Nucleus accumbens (tissue), 56 donors: ENCODE results near the gene ZFP36L2.

Experiments
- DNase-seq, 56 donors: peaks; one replicate each; lab custom pipeline; 2025; lab: John Stamatoyannopoulos, UW

Gene ZFP36L2

GRCh38 chr2:43251171-43251731 lies 24.8 kb upstream of the ZFP36L2 start:
- DNase-seq = no peak

DNA sequence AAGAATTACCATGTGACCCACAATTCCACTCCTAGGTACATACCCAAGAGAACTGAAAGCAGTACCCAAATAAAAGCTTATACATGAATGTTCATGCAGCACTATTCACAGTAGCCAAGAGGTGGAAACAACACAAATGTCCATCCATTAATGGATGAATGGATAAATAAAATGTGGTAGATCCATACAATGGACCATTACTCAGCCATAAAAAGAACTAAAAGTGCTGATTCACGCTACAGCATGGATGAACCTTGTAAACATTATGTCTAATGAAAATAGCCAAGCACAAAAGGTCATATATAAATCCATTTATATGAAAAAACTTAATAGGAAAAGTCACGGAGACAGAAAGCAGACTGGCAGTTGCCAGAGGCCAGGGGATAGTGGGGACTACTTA lies 23.6 kb upstream of the ZFP36L2 start:
- no peak for DNase-seq

GRCh38 chr2:43248621-43249020 lies 22.2 kb upstream of the ZFP36L2 start:
- DNase-seq = no peak

DNA sequence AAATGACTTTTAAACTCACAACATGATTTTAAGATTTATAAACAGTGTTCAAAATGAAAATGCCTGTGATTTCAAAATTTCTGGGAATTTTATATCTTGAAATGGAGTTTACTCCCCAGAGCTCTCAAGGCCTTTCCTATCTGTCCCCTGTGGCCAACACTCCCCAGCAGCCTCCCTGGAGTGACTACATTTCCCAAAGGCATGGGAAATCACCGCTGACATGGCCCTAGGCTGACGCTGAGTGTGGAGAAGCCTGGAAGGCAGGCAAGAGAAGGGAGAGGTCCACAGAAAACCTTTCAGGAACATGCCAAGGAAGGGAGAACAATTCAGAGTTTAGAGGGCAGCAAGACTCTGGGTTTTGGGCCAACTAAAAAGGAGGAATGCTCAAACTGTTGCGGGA lies 20.2 kb upstream of the ZFP36L2 start:
- no peak for DNase-seq

- no peak for DNase-seq
These were observed 15.2 kb upstream of the ZFP36L2 start for GRCh38 chr2:43241558-43241957.

DNA sequence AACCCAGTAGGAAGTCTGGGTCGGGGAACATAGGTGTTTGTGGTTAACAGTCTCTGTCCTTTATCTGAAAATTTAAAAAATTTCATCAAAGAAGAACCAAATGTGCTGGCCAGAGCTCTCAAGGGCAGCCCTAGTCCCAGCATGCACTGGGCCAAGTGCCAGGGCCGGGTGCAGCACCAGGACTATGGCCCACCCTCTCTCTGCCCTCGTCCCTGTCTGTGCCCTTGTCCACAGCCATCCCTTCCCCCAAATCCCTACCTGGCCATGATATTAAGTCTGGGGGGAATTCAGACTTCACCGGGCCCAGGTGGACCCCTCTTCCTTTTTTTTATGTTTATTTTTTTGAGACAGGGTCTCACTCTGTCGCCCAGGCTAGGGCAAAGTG lies 14.4 kb upstream of the ZFP36L2 start:
- DNase-seq = no peak

DNA sequence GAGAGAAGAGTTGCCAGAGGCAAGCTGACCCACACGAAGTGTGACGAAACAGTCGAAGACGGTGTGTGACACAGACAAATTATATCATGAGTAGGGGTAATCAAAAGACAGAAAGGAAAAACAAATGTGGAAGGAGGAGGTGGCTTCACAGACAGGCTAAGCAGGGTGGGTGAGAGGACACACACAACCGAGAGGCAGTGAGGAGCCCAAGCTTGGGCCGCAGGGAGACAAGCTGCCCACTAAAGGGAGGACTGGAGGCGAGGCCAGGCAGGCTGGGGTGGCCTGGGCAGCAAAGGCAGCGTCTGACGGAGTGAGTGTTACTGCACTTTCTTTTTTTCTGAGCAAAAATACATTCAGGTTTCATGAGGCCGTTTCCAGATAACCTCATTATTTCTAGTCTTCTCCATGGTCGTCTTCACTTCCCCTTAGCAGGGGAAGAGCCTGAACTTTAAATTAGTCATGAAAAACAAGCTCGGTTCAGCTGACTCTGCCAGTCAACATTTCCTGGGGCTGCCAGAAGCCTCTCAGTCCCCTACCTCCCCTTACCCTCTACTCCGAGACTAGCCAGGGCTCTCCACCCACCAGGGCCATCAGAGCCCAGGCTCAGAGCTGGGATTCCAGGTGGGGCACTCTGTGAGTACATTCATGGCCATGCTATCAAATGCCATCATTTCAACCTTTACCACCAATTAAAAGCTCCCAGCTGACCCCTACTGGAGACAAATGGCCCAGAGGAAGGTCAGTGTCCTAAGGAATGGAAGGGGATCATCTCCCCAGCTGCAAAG lies 13.8 kb upstream of the ZFP36L2 start:
- DNase-seq = peak in 1 of 56 donors; percentile 12

GRCh38 chr2:43238813-43239212 lies 12.4 kb upstream of the ZFP36L2 start:
- no peak for DNase-seq

DNA sequence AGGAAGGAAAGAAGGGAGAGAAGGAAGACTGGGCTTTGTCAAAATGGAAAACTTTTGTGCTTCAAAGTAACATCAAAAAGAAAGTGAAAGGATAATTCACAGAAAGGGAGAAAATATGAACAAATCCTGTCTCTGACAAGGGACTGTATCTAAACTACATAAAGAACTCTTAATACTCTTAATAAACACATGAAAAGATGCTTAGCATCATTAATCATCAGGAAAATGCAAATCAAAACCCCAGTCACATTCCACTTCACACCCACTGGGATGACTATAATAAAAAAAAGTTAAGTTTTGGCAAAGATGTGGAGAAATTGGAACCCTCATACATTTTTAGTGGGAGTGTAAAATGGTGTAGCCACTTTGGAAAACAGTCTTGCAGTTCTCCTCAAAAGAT lies 11.8 kb upstream of the ZFP36L2 start:
- no peak for DNase-seq

GRCh38 chr2:43233218-43234212 lies 7.1 kb upstream of the ZFP36L2 start:
- DNase-seq = peak in 1 of 56 donors; percentile 15

DNA sequence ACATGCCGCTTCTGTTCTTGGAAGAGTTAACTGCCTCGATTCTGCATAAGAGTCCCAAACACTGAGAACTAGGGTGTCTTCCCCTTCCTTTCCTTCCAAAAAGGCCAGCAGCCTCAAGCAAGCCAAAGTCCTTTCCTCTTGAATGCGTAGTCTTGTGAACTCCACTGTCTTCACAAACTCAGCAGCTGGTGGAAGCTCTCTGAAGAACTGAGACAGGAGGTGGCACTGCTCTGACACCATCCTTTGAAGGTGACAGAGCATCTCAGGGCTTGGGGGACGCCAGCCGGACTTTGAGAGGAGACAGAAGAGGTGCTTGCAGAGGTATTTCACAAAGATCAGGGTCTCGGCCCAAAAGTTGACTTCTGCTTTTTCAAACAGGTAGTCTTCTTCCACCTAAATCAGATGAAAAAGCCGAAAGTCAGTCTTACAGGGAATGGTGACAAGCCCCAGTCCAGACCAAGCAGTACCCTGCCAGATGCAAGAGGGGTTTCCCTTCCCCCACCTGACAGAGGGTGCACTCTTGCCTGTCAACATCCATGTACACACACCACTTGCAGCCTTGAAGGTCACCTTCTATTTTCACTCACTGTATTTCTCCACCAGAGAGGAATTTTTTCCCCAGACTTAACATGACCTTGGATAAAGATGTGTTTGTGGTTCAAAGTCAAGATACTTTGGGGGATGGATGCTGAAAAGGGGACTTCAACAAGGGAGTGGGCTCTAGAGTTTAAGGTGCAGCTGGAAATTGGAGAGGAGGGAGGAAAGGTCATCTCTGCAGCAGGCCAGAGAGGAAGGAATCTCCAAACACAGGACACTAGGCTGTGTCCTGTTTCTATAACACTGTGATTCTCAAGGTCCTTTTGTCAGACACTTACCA lies 4.8 kb upstream of the ZFP36L2 start:
- no peak for DNase-seq

GRCh38 chr2:43230351-43230885 lies 4.0 kb upstream of the ZFP36L2 start:
- no peak for DNase-seq

DNA sequence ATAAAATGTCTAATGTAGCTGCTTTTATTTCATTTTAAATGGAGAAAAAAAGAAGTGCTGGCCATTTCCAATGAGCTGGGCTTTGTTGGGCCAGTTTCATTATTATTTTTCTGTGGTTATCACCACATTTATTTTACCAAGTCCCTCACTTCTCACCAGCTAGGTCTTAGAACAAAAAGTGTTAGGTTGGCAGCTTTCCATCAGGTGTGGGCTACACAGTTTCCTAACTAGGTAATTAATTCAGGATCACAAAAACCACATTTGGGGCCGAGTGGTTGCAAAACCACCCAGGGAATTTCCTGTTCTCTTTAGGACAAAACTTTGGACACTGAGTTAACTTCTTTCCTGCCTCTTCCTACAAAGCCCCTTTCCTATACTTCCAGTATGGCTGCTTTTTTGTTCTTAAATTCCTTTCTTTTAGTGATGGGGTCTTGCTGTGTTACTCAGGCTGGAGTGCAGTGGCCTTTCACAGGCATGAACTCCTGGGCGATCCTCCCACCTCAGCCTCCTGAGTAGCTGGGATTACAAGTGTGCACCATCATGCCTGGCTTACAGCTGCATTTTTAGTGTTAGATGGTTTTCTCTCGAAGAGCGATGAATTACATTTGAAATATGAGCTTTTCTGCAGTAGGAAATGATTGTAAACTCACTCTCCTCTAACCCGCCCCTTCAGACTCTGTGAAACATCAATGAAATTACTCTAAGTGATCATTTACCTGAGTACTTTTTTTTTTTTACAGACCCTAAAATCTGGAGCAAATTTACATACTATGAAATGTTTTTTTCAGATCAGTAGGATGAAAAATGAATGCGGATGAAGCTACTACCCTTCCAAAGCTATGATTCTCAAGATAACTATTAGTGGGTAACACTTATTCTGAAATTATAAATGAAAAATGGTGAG lies 2.6 kb upstream of the ZFP36L2 start:
- no peak for DNase-seq

GRCh38 chr2:43228321-43228751 lies 1.9 kb upstream of the ZFP36L2 start:
- DNase-seq = peak in 1 of 56 donors; percentile 17

DNA sequence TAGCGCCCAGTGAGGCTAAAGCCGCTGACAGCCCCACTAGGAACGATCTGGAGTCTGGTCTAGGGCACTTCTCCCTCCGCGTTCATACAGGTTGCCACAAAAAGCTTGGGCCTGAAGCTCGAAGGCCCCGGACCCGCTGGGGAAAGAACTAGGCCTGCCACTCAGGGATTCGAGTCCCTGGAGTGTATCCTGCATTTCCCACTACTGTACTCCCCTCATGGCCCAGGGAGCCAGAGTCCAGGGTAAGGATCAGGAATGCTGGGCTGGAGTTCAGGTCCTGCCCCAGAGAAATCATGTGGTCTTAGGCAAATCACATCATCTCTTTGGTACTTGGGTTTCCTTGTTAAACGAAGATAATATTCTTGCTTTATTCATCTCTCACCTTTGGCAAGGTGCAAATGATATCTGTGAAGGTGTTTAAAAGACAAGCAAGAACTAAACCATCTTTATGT lies 1.4 kb upstream of the ZFP36L2 start:
- no peak for DNase-seq

DNA sequence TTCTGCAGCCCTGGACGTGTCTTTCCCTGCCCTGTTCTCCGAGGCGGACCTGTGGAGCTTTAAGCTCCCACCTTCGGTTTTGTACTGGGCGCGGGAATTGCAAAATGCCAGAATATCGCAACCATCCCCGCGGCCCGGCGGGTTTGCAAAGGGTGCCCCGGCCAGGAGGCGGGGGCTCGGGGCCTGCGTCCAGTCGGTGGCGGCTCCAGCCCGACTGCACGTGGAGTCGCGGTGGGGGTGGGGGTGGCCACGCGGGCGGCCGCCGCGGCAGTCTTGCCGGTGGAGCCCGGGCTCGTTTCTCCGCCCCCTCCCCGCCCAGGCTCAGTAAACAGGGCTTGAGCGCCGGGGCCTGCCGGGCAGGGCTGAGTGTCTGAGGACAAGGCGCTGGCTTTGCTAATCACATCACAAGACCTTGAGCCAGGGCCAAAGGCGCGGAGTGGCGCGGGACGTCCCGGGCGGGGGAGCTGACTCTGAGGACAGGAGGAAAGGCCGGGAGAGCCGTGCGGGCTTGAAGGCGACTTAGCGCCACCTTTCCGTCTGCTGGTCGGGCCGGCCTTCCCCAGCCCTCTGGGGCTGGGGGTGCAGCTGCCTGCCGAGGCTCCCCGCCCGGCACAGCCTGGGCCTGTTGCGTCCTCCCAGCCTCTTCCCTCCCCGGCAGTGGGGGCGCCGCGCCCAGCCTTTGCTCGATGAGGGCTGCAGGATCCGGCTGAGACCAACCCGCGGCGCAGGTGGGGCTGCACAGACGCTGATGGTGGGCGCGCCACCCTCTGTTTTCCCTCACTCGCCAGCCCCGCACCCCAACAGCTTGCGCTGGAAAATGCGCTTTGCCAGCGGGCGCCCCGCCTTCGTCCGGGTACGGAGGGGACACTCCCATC lies 786 bp upstream of the ZFP36L2 start:
- peak; percentile 53 to 95 (median 88) for DNase-seq

DNA sequence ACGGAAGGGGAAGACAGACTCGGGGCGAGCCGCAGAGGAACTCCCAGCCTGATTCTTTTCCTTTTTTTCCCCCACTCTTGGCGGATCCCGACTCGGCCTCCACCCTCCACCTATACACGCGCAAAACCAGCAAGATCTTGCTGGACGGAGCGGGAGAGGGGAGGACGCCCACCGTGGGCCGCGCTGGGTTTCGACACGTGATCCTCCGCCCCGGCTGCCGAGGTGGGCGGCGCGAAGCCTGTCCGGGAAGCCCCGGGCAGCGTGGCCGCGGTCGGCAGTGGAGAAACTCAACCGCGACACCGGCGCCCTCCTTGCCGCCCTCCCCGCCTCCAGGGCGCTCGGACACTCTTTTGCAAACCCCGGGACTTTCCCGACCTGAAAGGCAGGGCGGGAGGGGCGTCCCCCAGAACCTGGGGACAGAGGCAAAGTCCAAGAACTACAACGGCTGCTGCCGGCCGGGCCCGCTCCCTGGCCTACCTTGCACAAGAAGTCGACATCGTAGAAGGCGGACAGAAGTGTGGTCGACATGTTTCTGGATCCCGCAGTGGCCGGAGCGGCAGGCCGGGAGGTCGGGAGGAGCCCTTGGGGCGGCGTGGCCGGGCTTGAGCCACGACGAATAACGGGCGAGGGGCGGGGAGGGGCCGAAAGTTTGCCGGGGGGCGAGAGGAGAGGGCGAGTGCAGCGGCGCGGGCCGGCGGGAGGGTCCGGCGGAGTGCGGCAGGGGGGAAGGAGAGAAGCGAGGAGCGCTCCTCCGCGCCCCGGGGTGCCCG lies 433 bp downstream of the ZFP36L2 start:
- DNase-seq = peak in 33 of 56 donors; percentile 22 to 93 (median 62)
